HEK293 (cell line): ENCODE results near the gene FOXN4.

Experiments
- CTCF ChIP-seq: fragments of 450-650 bp; formaldehyde crosslinking; IDR thresholded peaks from 2 replicates; pipeline ENCODE4 v1.5.1; 2016; ENCODE audit warnings: missing biosample characterization, missing genetic modification characterization
- KLF1 ChIP-seq: fragments of 450-650 bp; formaldehyde crosslinking; IDR thresholded peaks from 2 replicates; pipeline ENCODE4 v1.5.1; 2016; ENCODE audit warnings: missing biosample characterization, missing genetic modification characterization
- ZNF184 ChIP-seq: fragments of 450-650 bp; IDR thresholded peaks from 2 replicates; pipeline ENCODE4 v1.5.1; 2018; ENCODE audit warnings: missing biosample characterization, mild to moderate bottlenecking, missing genetic modification characterization
- ZNF223 ChIP-seq: fragments of 450-650 bp; formaldehyde crosslinking; IDR thresholded peaks from 2 replicates; pipeline ENCODE4 v1.5.1; 2016; ENCODE audit warnings: missing biosample characterization, missing genetic modification characterization
- ZNF530 ChIP-seq: fragments of 450-650 bp; formaldehyde crosslinking; IDR thresholded peaks from 2 replicates; pipeline ENCODE4 v1.5.1; 2016; ENCODE audit warnings: low read depth, missing biosample characterization, missing genetic modification characterization
- ZNF549 ChIP-seq: fragments of 450-650 bp; IDR thresholded peaks from 2 replicates; pipeline ENCODE4 v1.5.1; 2018; ENCODE audit warnings: missing biosample characterization, missing genetic modification characterization, mild to moderate bottlenecking, inconsistent platforms, moderate library complexity
- ZSCAN30 ChIP-seq: fragments of 450-650 bp; IDR thresholded peaks from 2 replicates; pipeline ENCODE4 v1.5.1; 2018; ENCODE audit warnings: missing biosample characterization, mild to moderate bottlenecking, missing genetic modification characterization, moderate library complexity

- TF ChIP-seq ZNF223 (no peak), ZNF184 (no peak), ZNF549 (tag by site-specific recombination) (no peak), ZNF530 (tag by site-specific recombination) (no peak), ZSCAN30 (tag by site-specific recombination) (no peak), KLF1 (tag by site-specific recombination) (no peak), CTCF (tag by site-specific recombination) (no peak)
Measured at GRCh38 chr12:109228664-109229063, 80.4 kb downstream of the FOXN4 start.
